ENCODE data around the gene IRF6.

Gene IRF6

DNA sequence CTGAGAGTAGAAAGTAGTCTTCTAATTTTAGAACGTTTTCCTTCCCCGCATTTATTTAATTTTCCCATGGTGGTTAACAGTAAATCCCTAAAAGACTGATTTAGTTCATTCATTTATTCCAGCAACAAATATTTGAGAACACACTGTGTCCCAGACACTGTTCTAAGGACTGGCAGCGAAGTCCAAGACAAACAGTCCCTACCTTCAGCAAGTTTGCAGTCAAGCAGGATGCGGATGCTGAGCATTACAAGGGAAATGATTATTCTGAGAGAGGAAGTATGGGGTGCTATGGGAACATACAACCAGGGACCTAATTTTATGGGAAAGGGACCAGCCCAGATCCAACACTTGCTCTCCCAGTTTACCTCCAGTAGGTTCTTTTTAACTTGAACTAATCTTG is 20.4 kb downstream of the IRF6 start:
- Histone ChIP-seq H3K9ac (ENCODE audit: low read length) (no peak overlapping the region), H3K36me3 (ENCODE audit: insufficient read depth, low read length) (no peaks in the 10 kb centered on the region), H3K9me3 (ENCODE audit: low read length) (no peaks in the 10 kb centered on the region), H3K27me3 (ENCODE audit: control insufficient read depth in 1 of 2, insufficient read depth in 2 of 2, low read length in 2 of 2) (no peaks in the 10 kb centered on the region), H3K4me1 (ENCODE audit: insufficient read depth, low read length) (peaks cover 40% of the 10 kb centered on the region), H3K27ac (ENCODE audit: low read depth, low read length) (no peak overlapping the region), H3K4me3 (ENCODE audit: low read depth in 1 of 2, low read length in 2 of 2) (no peak overlapping the region)

DNA sequence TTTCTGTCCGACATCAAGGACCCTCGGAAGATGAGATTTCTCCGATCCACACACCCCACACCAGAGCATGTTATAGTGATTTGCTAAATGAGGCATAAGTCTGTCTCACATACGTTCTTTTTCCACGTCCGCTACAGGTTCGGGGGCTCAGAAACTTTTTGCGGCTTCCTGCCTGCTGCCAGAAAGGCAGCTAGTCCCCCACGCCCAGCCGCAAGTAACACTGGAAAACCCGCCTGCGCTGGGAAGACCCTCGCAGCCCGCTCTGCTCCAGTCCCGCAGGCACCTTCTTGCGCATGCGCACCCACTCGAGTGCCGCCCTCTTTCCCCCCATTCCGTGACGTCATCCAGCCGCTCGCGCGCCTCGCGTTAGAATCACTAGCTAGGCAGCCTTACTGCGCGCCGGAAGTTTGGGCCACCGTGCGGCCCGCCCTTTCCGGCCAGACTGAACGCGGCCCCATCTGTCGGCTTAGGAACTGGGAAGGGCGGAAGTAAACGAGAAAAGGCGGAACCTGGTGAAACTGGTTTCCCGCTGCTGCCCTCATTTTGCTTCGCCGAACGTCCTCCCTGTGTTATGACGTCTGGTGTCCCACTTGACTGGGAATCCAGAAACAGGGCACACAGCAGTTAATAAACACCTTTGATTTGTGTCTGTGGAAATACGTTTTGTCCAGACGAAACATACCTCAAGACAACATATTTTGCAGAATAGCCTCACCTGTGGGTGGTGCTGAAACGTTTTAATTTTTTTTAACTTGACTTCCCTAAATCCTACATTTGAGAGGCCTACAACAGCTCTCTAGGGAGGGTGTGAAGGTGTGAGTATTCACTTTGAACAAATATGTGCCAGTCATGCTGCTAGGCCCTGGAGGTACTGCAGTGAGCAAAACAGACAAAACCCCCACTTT is 21.4 kb downstream of the IRF6 start, which contains the start of gene C1orf74:
Gene C1orf74, minus strand, starts transcription at position 295 of the 905 bp plus-strand sequence. CDS start 925 bp downstream, outside the sequence.
- peaks cover 40% of the 10 kb centered on the region for H3K4me1 ChIP-seq (ENCODE audit: insufficient read depth, low read length)
- peak within 1 kb of the TSS; percentile 83 for H3K27ac ChIP-seq (ENCODE audit: low read depth, low read length)
- H3K9ac ChIP-seq (ENCODE audit: low read length): peak within 1 kb of the TSS; percentile 88
- H3K4me3 ChIP-seq (ENCODE audit: low read depth in 1 of 2, low read length in 2 of 2): peak within 1 kb of the TSS; percentile 52 to 81
- H3K27me3 ChIP-seq (ENCODE audit: control insufficient read depth in 1 of 2, insufficient read depth in 2 of 2, low read length in 2 of 2): no peaks in the 10 kb centered on the region
- no peaks in the 10 kb centered on the region for H3K9me3 ChIP-seq (ENCODE audit: low read length)
- H3K36me3 ChIP-seq (ENCODE audit: insufficient read depth, low read length): no peaks in the 10 kb centered on the region

DNA sequence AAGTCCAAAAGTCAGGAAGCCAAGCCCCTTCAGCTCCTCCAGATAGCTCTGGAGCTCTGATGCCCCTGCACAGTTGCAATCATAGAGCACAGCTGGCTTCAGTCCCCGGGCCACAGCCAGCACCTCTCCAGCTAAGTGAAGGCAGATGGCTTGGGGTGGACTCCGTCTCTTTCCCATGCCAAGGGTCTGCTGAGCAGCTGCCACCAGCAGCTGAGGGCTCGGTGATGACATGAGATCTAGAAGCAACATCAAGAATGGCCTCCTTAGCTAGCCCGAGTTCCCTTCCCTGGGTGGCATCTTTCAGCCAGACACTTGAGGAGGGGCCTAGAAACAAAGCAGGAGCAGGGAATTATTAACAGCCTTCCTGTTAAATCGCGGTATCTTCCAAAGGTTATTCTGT is 22.6 kb downstream of the IRF6 start:
- no peaks in the 10 kb centered on the region for H3K9me3 ChIP-seq (ENCODE audit: low read length)
- no peaks in the 10 kb centered on the region for H3K36me3 ChIP-seq (ENCODE audit: insufficient read depth, low read length)
- peaks cover 34% of the 10 kb centered on the region for H3K4me1 ChIP-seq (ENCODE audit: insufficient read depth, low read length)
- no peak overlapping the region for H3K9ac ChIP-seq (ENCODE audit: low read length)
- no peaks in the 10 kb centered on the region for H3K27me3 ChIP-seq (ENCODE audit: control insufficient read depth in 1 of 2, insufficient read depth in 2 of 2, low read length in 2 of 2)
- H3K4me3 ChIP-seq (ENCODE audit: low read depth in 1 of 2, low read length in 2 of 2): peak overlapping the region in 1 of 2 donors; percentile 81
- H3K27ac ChIP-seq (ENCODE audit: low read depth, low read length): no peak overlapping the region

DNA sequence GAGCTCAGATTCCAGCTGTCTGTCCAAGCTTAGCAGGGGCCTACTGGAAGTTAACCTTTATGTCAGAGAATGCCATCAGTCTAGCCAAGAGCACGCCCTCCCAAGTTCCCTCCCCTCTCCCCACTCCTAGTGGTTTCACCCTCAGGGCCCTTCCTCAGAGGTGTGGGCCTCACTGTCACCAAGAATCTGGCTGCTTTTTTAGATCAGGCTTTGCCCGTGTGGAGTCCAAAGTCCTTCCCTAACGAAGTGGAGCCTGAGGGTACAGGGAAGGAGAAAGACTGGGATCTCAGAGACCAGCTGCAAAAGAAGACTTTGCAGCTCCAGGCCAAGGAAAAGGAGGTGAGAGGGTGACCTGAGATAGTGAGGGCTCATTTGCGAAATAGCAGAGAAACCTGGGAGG is 25.7 kb downstream of the IRF6 start:
- no peak overlapping the region for H3K4me3 ChIP-seq (ENCODE audit: low read depth in 1 of 2, low read length in 2 of 2)
- H3K9me3 ChIP-seq (ENCODE audit: low read length): no peaks in the 10 kb centered on the region
- H3K27ac ChIP-seq (ENCODE audit: low read depth, low read length): no peak overlapping the region
- H3K9ac ChIP-seq (ENCODE audit: low read length): no peak overlapping the region
- no peaks in the 10 kb centered on the region for H3K27me3 ChIP-seq (ENCODE audit: control insufficient read depth in 1 of 2, insufficient read depth in 2 of 2, low read length in 2 of 2)
- H3K36me3 ChIP-seq (ENCODE audit: insufficient read depth, low read length): no peaks in the 10 kb centered on the region
- H3K4me1 ChIP-seq (ENCODE audit: insufficient read depth, low read length): peaks cover 15% of the 10 kb centered on the region

DNA sequence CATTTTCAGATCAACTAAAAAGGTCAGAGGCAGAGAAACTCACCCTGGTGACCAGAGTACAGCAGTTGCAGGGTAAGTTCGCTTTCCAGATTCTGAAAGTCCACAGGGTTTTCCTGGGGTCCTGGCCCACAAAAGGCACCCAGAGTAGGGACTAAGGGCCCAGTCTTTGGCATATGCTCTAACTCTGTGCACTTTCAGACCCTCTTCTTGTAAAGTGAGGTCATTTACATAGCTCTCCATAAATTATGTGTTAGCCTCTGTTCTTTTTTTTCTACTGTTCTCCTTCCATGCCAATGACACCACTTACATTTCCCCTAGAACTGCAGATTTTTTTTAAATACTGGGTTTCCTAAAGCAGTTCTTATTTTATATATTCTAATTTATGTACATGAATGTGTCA is 27.8 kb downstream of the IRF6 start:
- no peak overlapping the region for H3K27ac ChIP-seq (ENCODE audit: low read depth, low read length)
- H3K4me3 ChIP-seq (ENCODE audit: low read depth in 1 of 2, low read length in 2 of 2): no peak overlapping the region
- no peaks in the 10 kb centered on the region for H3K9me3 ChIP-seq (ENCODE audit: low read length)
- H3K9ac ChIP-seq (ENCODE audit: low read length): no peak overlapping the region
- H3K36me3 ChIP-seq (ENCODE audit: insufficient read depth, low read length): no peaks in the 10 kb centered on the region
- no peaks in the 10 kb centered on the region for H3K27me3 ChIP-seq (ENCODE audit: control insufficient read depth in 1 of 2, insufficient read depth in 2 of 2, low read length in 2 of 2)
- H3K4me1 ChIP-seq (ENCODE audit: insufficient read depth, low read length): peaks cover under 1% of the 10 kb centered on the region

DNA sequence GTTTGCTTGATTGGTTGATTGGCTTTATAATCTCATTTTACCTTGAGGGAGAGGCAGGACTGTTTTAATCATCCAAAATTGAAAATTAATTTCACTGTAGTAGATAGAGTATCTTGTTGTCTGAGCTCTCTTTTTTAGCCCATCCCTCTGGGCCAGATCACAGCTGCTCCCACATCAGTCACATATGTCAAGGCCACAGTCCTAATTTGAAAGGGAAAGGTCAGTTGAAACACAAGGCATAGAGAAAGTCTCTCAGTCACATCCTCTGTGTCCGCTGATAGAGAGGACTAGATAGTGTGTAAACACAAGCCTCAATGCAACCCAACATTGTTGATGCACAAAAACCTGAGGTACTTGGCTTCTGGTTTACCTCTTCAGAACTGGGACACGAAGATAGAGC is 28.4 kb downstream of the IRF6 start:
- Histone ChIP-seq H3K27ac (ENCODE audit: low read depth, low read length) (no peak overlapping the region), H3K9ac (ENCODE audit: low read length) (no peak overlapping the region), H3K9me3 (ENCODE audit: low read length) (no peaks in the 10 kb centered on the region), H3K4me3 (ENCODE audit: low read depth in 1 of 2, low read length in 2 of 2) (no peak overlapping the region), H3K36me3 (ENCODE audit: insufficient read depth, low read length) (no peaks in the 10 kb centered on the region), H3K27me3 (ENCODE audit: control insufficient read depth in 1 of 2, insufficient read depth in 2 of 2, low read length in 2 of 2) (no peaks in the 10 kb centered on the region), H3K4me1 (ENCODE audit: insufficient read depth, low read length) (no peaks in the 10 kb centered on the region)

DNA sequence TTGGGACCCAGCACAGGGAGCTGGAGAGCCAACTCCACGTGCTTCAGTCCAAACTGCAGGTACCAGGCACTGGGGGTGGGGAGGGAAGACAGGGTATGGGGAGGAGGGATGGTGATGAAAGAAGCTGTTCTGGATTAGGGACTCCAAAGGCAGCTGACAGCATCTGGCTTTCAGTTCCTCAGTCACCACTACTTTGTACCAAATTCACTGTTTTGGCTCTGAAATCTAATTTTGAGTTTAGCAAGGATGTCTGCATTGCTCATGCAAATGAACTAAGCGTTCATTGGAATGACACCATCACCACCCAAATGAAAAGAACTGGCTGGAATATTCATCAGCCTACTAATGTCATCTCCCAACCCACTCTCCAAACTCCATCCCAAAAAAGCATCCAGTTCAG is 30.3 kb downstream of the IRF6 start:
- Histone ChIP-seq H3K27ac (ENCODE audit: low read depth, low read length) (no peak overlapping the region), H3K9me3 (ENCODE audit: low read length) (no peaks in the 10 kb centered on the region), H3K27me3 (ENCODE audit: control insufficient read depth in 1 of 2, insufficient read depth in 2 of 2, low read length in 2 of 2) (no peaks in the 10 kb centered on the region), H3K9ac (ENCODE audit: low read length) (no peak overlapping the region), H3K36me3 (ENCODE audit: insufficient read depth, low read length) (no peaks in the 10 kb centered on the region), H3K4me3 (ENCODE audit: low read depth in 1 of 2, low read length in 2 of 2) (no peak overlapping the region), H3K4me1 (ENCODE audit: insufficient read depth, low read length) (peaks cover 6% of the 10 kb centered on the region)

DNA sequence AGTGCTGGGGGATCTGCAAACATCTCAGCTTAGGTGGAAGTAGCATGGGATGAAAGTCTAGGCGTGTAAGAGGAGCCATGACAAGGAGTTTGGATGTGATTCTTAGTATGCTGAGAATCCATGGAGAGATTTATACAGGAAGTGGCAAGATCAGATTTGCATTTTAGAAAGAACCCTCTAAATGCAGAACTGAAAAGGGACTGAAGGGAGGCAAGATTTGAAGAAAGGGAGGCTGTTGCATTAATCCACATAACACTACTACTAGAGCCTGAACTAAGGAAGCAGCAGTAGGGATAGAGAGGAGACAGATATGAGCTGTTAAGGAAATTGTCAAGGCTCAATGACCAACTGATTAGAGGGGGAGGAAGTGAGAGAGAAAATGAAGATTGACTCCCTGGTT is 31.4 kb downstream of the IRF6 start:
- Histone ChIP-seq H3K4me1 (ENCODE audit: insufficient read depth, low read length) (peaks cover 16% of the 10 kb centered on the region), H3K36me3 (ENCODE audit: insufficient read depth, low read length) (no peaks in the 10 kb centered on the region), H3K9me3 (ENCODE audit: low read length) (no peaks in the 10 kb centered on the region), H3K27ac (ENCODE audit: low read depth, low read length) (no peak overlapping the region), H3K27me3 (ENCODE audit: control insufficient read depth in 1 of 2, insufficient read depth in 2 of 2, low read length in 2 of 2) (no peaks in the 10 kb centered on the region), H3K4me3 (ENCODE audit: low read depth in 1 of 2, low read length in 2 of 2) (no peak overlapping the region), H3K9ac (ENCODE audit: low read length) (no peak overlapping the region)

DNA sequence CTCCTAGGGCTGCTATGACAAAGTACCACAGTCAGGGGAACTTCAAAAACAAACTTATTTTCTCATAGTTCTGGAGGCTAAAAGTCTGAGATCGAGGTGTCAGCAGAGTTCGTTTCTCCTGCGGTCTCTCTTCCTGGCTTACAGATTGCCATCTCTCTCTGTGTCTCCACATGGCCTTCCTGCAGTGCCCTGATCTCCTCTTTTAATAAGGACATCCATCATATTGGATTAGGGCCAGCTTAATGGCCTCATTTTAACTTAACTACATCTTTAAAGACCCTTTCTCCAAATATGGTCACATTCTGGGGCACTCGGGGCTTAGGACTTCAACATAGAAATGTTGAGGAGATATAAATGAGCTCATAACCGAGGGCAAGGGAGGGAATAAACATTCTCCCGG is 33.8 kb downstream of the IRF6 start:
- no peak overlapping the region for H3K9ac ChIP-seq (ENCODE audit: low read length)
- H3K36me3 ChIP-seq (ENCODE audit: insufficient read depth, low read length): no peaks in the 10 kb centered on the region
- peaks cover 35% of the 10 kb centered on the region for H3K4me1 ChIP-seq (ENCODE audit: insufficient read depth, low read length)
- H3K27ac ChIP-seq (ENCODE audit: low read depth, low read length): no peak overlapping the region
- H3K9me3 ChIP-seq (ENCODE audit: low read length): no peaks in the 10 kb centered on the region
- H3K4me3 ChIP-seq (ENCODE audit: low read depth in 1 of 2, low read length in 2 of 2): no peak overlapping the region
- no peaks in the 10 kb centered on the region for H3K27me3 ChIP-seq (ENCODE audit: control insufficient read depth in 1 of 2, insufficient read depth in 2 of 2, low read length in 2 of 2)

DNA sequence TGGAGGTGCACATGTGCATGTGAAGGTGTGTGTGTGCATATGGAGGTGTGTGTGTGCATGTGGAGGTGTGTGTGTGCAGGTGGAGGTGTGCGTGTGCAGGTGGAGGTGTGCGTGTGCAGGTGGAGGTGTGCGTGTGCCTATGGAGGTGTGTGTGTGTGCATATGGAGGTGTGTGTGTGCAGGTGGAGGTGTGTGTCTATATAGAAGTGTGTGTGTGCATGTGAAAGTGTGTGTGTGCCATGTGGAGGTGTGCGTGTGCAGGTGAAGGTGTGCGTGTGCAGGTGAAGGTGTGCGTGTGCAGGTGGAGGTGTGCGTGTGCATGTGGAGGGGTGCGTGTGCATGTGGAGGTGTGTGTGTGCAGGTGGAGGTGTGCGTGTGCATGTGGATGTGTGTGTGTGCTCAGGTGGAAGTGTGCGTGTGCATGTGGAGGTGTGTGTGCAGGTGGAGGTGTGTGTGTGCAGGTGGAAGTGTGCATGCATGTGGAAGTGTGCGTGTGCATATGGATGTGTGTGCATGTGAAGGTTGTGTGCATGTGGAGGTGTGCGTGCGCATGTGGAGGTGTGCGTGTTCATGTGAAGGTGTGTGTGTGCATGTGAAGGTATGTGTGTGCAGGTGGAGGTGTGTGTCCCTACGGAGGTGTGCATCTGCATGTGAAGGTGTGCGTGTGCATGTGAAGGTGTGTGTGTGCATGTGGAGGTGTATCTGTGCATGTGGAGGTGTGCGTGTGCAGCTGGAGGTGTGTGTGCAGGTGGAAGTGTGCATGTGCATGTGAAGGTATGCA is 35.1 kb downstream of the IRF6 start:
- Histone ChIP-seq H3K9me3 (ENCODE audit: low read length) (no peaks in the 10 kb centered on the region), H3K4me3 (ENCODE audit: low read depth in 1 of 2, low read length in 2 of 2) (no peak overlapping the region), H3K4me1 (ENCODE audit: insufficient read depth, low read length) (peaks cover 35% of the 10 kb centered on the region), H3K27ac (ENCODE audit: low read depth, low read length) (no peak overlapping the region), H3K9ac (ENCODE audit: low read length) (no peak overlapping the region), H3K36me3 (ENCODE audit: insufficient read depth, low read length) (no peaks in the 10 kb centered on the region), H3K27me3 (ENCODE audit: control insufficient read depth in 1 of 2, insufficient read depth in 2 of 2, low read length in 2 of 2) (no peaks in the 10 kb centered on the region)

DNA sequence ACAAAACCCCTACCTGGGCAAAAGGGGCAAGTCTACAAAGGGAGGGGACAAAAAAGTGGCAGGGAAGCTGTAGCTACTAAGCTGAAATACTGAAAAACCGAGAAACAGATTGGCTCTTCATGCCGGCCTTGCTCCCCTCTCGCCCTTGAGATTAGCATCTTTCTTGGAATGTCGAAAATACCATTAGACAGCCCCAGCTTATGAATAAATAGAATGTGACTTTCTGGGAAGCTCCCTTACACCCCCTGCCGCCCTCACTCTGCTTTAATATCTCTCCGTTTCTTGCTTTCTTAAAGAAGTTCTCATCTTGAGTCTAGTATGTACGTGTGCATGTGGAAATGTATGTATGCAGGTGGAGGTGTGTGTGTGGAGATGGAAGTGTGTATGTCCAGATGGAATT is 36.0 kb downstream of the IRF6 start:
- Histone ChIP-seq H3K4me1 (ENCODE audit: insufficient read depth, low read length) (peaks cover 35% of the 10 kb centered on the region), H3K9me3 (ENCODE audit: low read length) (no peaks in the 10 kb centered on the region), H3K4me3 (ENCODE audit: low read depth in 1 of 2, low read length in 2 of 2) (no peak overlapping the region), H3K36me3 (ENCODE audit: insufficient read depth, low read length) (no peaks in the 10 kb centered on the region), H3K9ac (ENCODE audit: low read length) (no peak overlapping the region), H3K27me3 (ENCODE audit: control insufficient read depth in 1 of 2, insufficient read depth in 2 of 2, low read length in 2 of 2) (no peaks in the 10 kb centered on the region), H3K27ac (ENCODE audit: low read depth, low read length) (peak overlapping the region; percentile 67)

All from muscle layer of colon (tissue), 2 donors.